GM19099 (cell line): Measurements from ENCODE around the gene HAUS5.

Source experiments
- POLR2A ChIP-seq: IDR thresholded peaks from 3 replicates; pipeline ENCODE4 v1.6.1; 2011; ENCODE audit warnings: low read depth; ENCODE audit not compliant: insufficient read length; ENCODE audit errors: extremely low read depth

The HAUS5 gene

GRCh38 chr19:35628565-35629331 is 16.2 kb downstream of the HAUS5 start, which contains the start of gene RBM42:
Gene RBM42 (plus strand): TSS chr19:35629036. CDS start chr19:35629154, 118 bp downstream.
- peak; percentile 61 for TF ChIP-seq POLR2A

- no peak for TF ChIP-seq POLR2A
Measured at GRCh38 chr19:35629332-35629633, 16.7 kb downstream of the HAUS5 start.

GRCh38 chr19:35633727-35634440 is 21.3 kb downstream of the HAUS5 start:
- TF ChIP-seq POLR2A = no peak

GRCh38 chr19:35636651-35637050 is 24.1 kb downstream of the HAUS5 start:
- TF ChIP-seq POLR2A = no peak

GRCh38 chr19:35637165-35637564 is 24.6 kb downstream of the HAUS5 start:
- no peak for TF ChIP-seq POLR2A

- no peak for TF ChIP-seq POLR2A
Measured at GRCh38 chr19:35639321-35639639, 26.7 kb downstream of the HAUS5 start.

GRCh38 chr19:35639863-35640262 is 27.3 kb downstream of the HAUS5 start:
- TF ChIP-seq POLR2A = no peak

GRCh38 chr19:35641515-35642151 is 29.1 kb downstream of the HAUS5 start, which contains the start of gene ETV2:
Gene ETV2 (plus strand): TSS chr19:35641745. CDS start chr19:35642461, 716 bp downstream.
- no peak for TF ChIP-seq POLR2A

GRCh38 chr19:35642312-35642711 is 29.8 kb downstream of the HAUS5 start:
- TF ChIP-seq POLR2A = no peak

GRCh38 chr19:35642798-35643254 is 30.3 kb downstream of the HAUS5 start:
- no peak for TF ChIP-seq POLR2A

- TF ChIP-seq POLR2A = peak; percentile 91
Measured at GRCh38 chr19:35643255-35644205, 31.0 kb downstream of the HAUS5 start.

- no peak for TF ChIP-seq POLR2A
Measured at GRCh38 chr19:35644206-35644986, 31.9 kb downstream of the HAUS5 start.

GRCh38 chr19:35644987-35645679 is 32.6 kb downstream of the HAUS5 start:
- TF ChIP-seq POLR2A = no peak
